K562 (cell line): ENCODE measurements around the gene ELP5. TPM values are rescaled to one million over a fixed set of nuclear protein-coding genes. Genes with fewer than 3 reads are reported as not detected.

Experiments used
- ATAC-seq: fragments of 200-7000 bp; cut with Tn5 transposase; 3 replicates; pipeline ENCODE4 v1.9.1; 2020; ENCODE audit warnings: moderate library complexity
- BruUV-seq: library from RNA; stranded (reverse); fragments of 400-500 nt; replicated peaks from 2 replicates; lab custom pipeline; 2021; lab: Mats Ljungman, UMichigan
- CTCF ChIA-PET: fragments of 300-600 bp; formaldehyde crosslinking; extraction: SDS; loops from one replicate; lab custom pipeline; 2021; ENCODE audit warnings: low intra/inter-chr PET ratio; lab: Yijun Ruan, JAX
- POLR2A ChIA-PET: fragments of 300-600, 350-650 bp; sonication (Branson Sonifier 250); formaldehyde crosslinking; extraction: SDS; loops from one replicate; lab custom pipeline; 2021; ENCODE audit warnings: antibody characterized with exemption, inconsistent platforms; lab: Yijun Ruan, JAX
- DNase-seq, 4 experiments: peaks; one replicate each; pipeline versions ENCODE4 v3.0.0 to v3.0.0-alpha.2; 2011 to 2018; ENCODE audit warnings: low spot score in 3 of 4, mixed read lengths in 3 of 4; ENCODE audit errors: extremely low read depth in 1 of 4
- FAIRE-seq: peaks from 2 replicates; lab custom pipeline; 2011; peaks lifted over from hg19 to GRCh38; lab: Jason Lieb, UNC
- H2AFZ ChIP-seq: 2 replicates; pipeline ENCODE4 v1.6.0; 2011; ENCODE audit warnings: low read depth, low read length, control low read depth, inconsistent platforms
- H3K27ac ChIP-seq: fragments of 200-600 bp; 3 replicates; pipeline ENCODE4 v1.8.0; 2011; ENCODE audit warnings: low read depth, mild to moderate bottlenecking, control low read depth, inconsistent platforms, low read length, moderate library complexity, mixed read lengths; ENCODE audit errors: extremely low read depth
- H3K27me3 ChIP-seq, 2 experiments: fragments of 300-600 bp in 1 of 2; 2 replicates in 1 of 2; 3 replicates in 1 of 2; pipeline versions ENCODE4 v1.6.0 to v1.8.0; 2011; ENCODE audit warnings: inconsistent platforms in 2 of 2, low read length in 2 of 2, mild to moderate bottlenecking in 1 of 2, mixed read lengths in 1 of 2, moderate library complexity in 1 of 2; ENCODE audit not compliant: control insufficient read depth in 2 of 2, insufficient read depth in 2 of 2
- H3K36me3 ChIP-seq: fragments of 300-600 bp; 3 replicates; pipeline ENCODE4 v1.8.0; 2011; ENCODE audit warnings: mild to moderate bottlenecking, low read length, inconsistent platforms; ENCODE audit not compliant: control insufficient read depth, insufficient read depth
- H3K4me1 ChIP-seq, 2 experiments: fragments of 200-600 bp in 1 of 2; replicated peaks in 1 of 2; 2 replicates in 1 of 2; 3 replicates in 1 of 2; pipeline versions ENCODE4 v1.5.1 to v1.8.0; 2011; ENCODE audit warnings: inconsistent platforms in 2 of 2, low read length in 2 of 2, mild to moderate bottlenecking in 1 of 2, mixed read lengths in 1 of 2, moderate library complexity in 1 of 2; ENCODE audit not compliant: control insufficient read depth in 2 of 2, insufficient read depth in 2 of 2
- H3K4me2 ChIP-seq: 2 replicates; pipeline ENCODE4 v1.6.1; 2011; ENCODE audit warnings: low read length, control low read depth, inconsistent platforms, mixed read lengths; ENCODE audit not compliant: insufficient read depth
- H3K4me3 ChIP-seq: fragments of 200-600 bp; sonication (generic), shearing (Covaris generic); 2 replicates; pipeline ENCODE4 v1.5.1; 2016; ENCODE audit warnings: control low read depth, inconsistent platforms
- H3K79me2 ChIP-seq: fragments of 200-600 bp; 3 replicates; pipeline ENCODE4 v1.8.0; 2011; ENCODE audit warnings: low read length, inconsistent platforms; ENCODE audit not compliant: control insufficient read depth, insufficient read depth
- H3K9ac ChIP-seq, 2 experiments: 2 replicates each; pipeline versions ENCODE4 v1.6.0 to v1.6.1; 2011; ENCODE audit warnings: low read depth in 2 of 2, low read length in 2 of 2, control low read depth in 1 of 2, inconsistent platforms in 1 of 2, mild to moderate bottlenecking in 1 of 2, mixed read lengths in 1 of 2; ENCODE audit not compliant: insufficient read depth in 1 of 2
- H3K9me1 ChIP-seq: one replicate; pipeline ENCODE4 v1.6.0; 2011; ENCODE audit warnings: inconsistent platforms, mild to moderate bottlenecking, low read length, moderate library complexity; ENCODE audit not compliant: control insufficient read depth, insufficient read depth
- H3K9me3 ChIP-seq: replicated peaks from 2 replicates; pipeline ENCODE4 v1.5.1; 2011; ENCODE audit warnings: low read depth, low read length, inconsistent platforms; ENCODE audit not compliant: control insufficient read depth, insufficient read depth
- H4K20me1 ChIP-seq: replicated peaks from 2 replicates; pipeline ENCODE4 v1.6.1; 2011; ENCODE audit warnings: low read length, inconsistent platforms, mixed read lengths; ENCODE audit not compliant: control insufficient read depth, insufficient read depth
- ESRRA ChIP-seq: fragments of 450-650 bp; IDR thresholded peaks from 2 replicates; pipeline ENCODE4 v1.6.1; 2014; ENCODE audit warnings: low read depth, mild to moderate bottlenecking, moderate library complexity, borderline replicate concordance
- HDAC2 ChIP-seq: fragments of 450-650 bp; IDR thresholded peaks from 2 replicates; pipeline ENCODE4 v1.6.1; 2016; ENCODE audit warnings: mild to moderate bottlenecking
- HDAC6 ChIP-seq: IDR thresholded peaks from 2 replicates; pipeline ENCODE4 v1.6.1; 2012; ENCODE audit warnings: low read depth, mild to moderate bottlenecking, control low read depth, inconsistent platforms, low read length, moderate library complexity
- IRF2 ChIP-seq: sonication (generic); formaldehyde crosslinking; IDR thresholded peaks from 2 replicates; pipeline ENCODE4 v1.8.1; 2022; ENCODE audit warnings: mild to moderate bottlenecking, missing genetic modification reagents
- JUN ChIP-seq, 2 experiments: sonication (generic) in 1 of 2; formaldehyde crosslinking in 1 of 2; IDR thresholded peaks; 2 replicates each; pipeline versions ENCODE4 v1.6.1 to v1.8.0; 2012 to 2022; ENCODE audit warnings: borderline replicate concordance in 2 of 2, mild to moderate bottlenecking in 2 of 2, improper control_type of control experiment in 1 of 2, low read depth in 1 of 2, low read length in 1 of 2, missing genetic modification reagents in 1 of 2
- NR2C1 ChIP-seq, 2 experiments: fragments of 450-650 bp; IDR thresholded peaks; 2 replicates each; pipeline ENCODE4 v1.6.1; 2017; ENCODE audit warnings: mild to moderate bottlenecking in 2 of 2, antibody characterized with exemption in 1 of 2, inconsistent platforms in 1 of 2, missing compliant biosample characterization in 1 of 2, missing genetic modification characterization in 1 of 2
- RBM14 ChIP-seq: fragments of 200-400 bp; formaldehyde crosslinking; IDR thresholded peaks from 2 replicates; pipeline ENCODE4 v1.6.1; 2018; ENCODE audit warnings: low read depth, mild to moderate bottlenecking, low read length, moderate library complexity, borderline replicate concordance; ENCODE audit not compliant: insufficient read depth
- XRCC5 ChIP-seq: fragments of 200-400 bp; formaldehyde crosslinking; IDR thresholded peaks from 2 replicates; pipeline ENCODE4 v1.6.1; 2017; ENCODE audit warnings: low read depth, mild to moderate bottlenecking, low read length
- ZC3H8 ChIP-seq: fragments of 450-650 bp; IDR thresholded peaks from 2 replicates; pipeline ENCODE4 v1.6.1; 2017
- ZNF224 ChIP-seq: sonication (generic); formaldehyde crosslinking; IDR thresholded peaks from 2 replicates; pipeline ENCODE4 v1.8.0; 2022; ENCODE audit warnings: mild to moderate bottlenecking, missing genetic modification reagents
- ZNF707 ChIP-seq: fragments of 250-450 bp; sonication (Bioruptor Pico); conservative IDR thresholded peaks from 2 replicates; pipeline ENCODE4 v1.8.0; 2022; ENCODE audit warnings: inconsistent platforms, mild to moderate bottlenecking, moderate library complexity
- WGBS: fragments of 100-300 bp; shearing (Covaris generic); methylation state at CpG from one replicate; pipeline ENCODE4 v1.1.6; 2016; ENCODE audit warnings: low coverage, mixed read lengths; ENCODE audit not compliant: insufficient coverage; ENCODE audit errors: missing lambda C conversion rate; 5-methylcytosine and 5-hydroxymethylcytosine counted together
- in situ Hi-C: fragments of 300-500 bp; cut with MboI; formaldehyde crosslinking; loops from 4 replicates; pipeline ENCODE4 v1.15.0; 2018; ENCODE audit warnings: inconsistent platforms, mixed read lengths
- intact Hi-C: fragments of 100-400 bp; cut with micrococcal nuclease; formaldehyde crosslinking; loops from 2 replicates; pipeline ENCODE4 v1.14.2; 2022
- polyA plus RNA-seq, 8 experiments: library from polyadenylated mRNA; depleted of rRNA in 4 of 8; stranded (reverse) in 5 of 8; unstranded in 3 of 8; fragments of >200 nt; fragmentation: Nextera tagmentation in 2 of 8; fragmentation: Illumina TruSeq in 1 of 8; extraction: Ambion mirVana in 2 of 8; extraction: Trizol in 1 of 8; gene quantifications; 2 replicates each; pipeline versions ENCODE4 v1.2.1 to v1.2.3, GENCODE V29; 2011 to 2014; ENCODE audit warnings: inconsistent platforms in 1 of 8, missing spikeins in 1 of 8
- total RNA-seq, 7 experiments: library from RNA; depleted of rRNA in 6 of 7; stranded (reverse); fragments of >200 nt in 6 of 7; fragmentation: Illumina TruSeq in 2 of 7; extraction: Trizol in 2 of 7; gene quantifications; 2 replicates each; pipeline versions ENCODE4 v1.2.1 to v1.2.3, GENCODE V29; 2011 to 2021; ENCODE audit warnings: low replicate concordance in 1 of 7
- TF ChIP-seq, protein P1 (sequence below): fragments of 450-650 bp; IDR thresholded peaks from 2 replicates; pipeline ENCODE4 v1.6.1; 2017; ENCODE audit warnings: antibody characterized with exemption
- TF ChIP-seq, protein P2 (sequence below): sonication (generic); formaldehyde crosslinking; IDR thresholded peaks from 2 replicates; pipeline ENCODE4 v1.9.0; 2022; ENCODE audit warnings: mild to moderate bottlenecking, missing genetic modification reagents

ELP5 gene
- total and polyA plus RNA-seq, 9 of the 15 experiments (the other 6 are each of a cell fraction or from before 2014, with no cell fraction given), result 25.7 to 77.9 (median 52.9) TPM

DNA sequence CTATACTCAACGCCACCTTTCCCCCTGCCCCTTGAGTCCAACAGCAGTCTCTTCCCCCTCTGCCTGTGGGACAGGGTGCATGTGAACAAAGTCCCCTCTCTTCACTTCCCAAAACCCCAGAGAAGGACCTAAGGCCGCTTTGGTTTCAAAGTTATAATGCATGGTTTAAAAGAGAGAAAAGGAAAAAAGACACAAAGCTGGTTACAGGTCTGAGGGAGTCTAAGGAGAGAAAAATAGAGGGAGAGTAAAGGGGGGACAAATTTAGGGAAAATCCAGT is 8.6 kb upstream of the ELP5 start:
- Histone ChIP-seq H3K27me3 (no peaks in the 10 kb centered on the region), H3K4me3 (peak overlapping the region; percentile 68), H3K4me1 (peaks cover 17 to 22% of the 10 kb centered on the region in 2 experiments; a peak in 4 of 5 replicates), H2AFZ (no peak overlapping the region), H3K9ac (peak overlapping the region; percentile 80 to 97; a peak in 2 of 4 replicates), H3K4me2 (peak overlapping the region; percentile 90), H4K20me1 (no peaks in the 10 kb centered on the region), H3K79me2 (peaks cover 49% of the 10 kb centered on the region), H3K9me1 (no peaks in the 10 kb centered on the region), H3K27ac (peak overlapping the region; percentile 98; the same call in 2 of the 3 replicates), H3K9me3 (no peaks in the 10 kb centered on the region), H3K36me3 (peaks cover 53% of the 10 kb centered on the region)
- in situ Hi-C loops, result no loop called here
- POLR2A ChIA-PET, result interaction anchor here (0.6 to 3.6 kb wide), 6 partner anchors 8 to 648 kb away, joined by 3 to 16 read pairs (median 6); partner anchors contain the start of genes ACADVL, CTDNEP1, DLG4 and DVL2
- peak; percentile 6 for FAIRE-seq
- no TSS peak for BruUV-seq
- 0% methylated on average over 1 of the region's 2 CpGs for WGBS
- intact Hi-C loops, result no loop called here
- CTCF ChIA-PET, result no interaction called here
- no peak for DNase-seq
- no peak for ATAC-seq
- TF ChIP-seq ZNF707 (CRISPR knock-in tag), result no peak
- no peak for TF ChIP-seq XRCC5
- no peak for TF ChIP-seq IRF2
- TF ChIP-seq ZNF224 (CRISPR knock-in tag), result no peak
- no peak for TF ChIP-seq JUN (IDR thresholded peaks at IDR 0.05; ENCODE audit: borderline replicate concordance, low read depth, low read length)
- no peak for TF ChIP-seq JUN (CRISPR knock-in tag; IDR thresholded peaks at IDR 0.05; ENCODE audit: borderline replicate concordance)
- TF ChIP-seq, protein P1, sequence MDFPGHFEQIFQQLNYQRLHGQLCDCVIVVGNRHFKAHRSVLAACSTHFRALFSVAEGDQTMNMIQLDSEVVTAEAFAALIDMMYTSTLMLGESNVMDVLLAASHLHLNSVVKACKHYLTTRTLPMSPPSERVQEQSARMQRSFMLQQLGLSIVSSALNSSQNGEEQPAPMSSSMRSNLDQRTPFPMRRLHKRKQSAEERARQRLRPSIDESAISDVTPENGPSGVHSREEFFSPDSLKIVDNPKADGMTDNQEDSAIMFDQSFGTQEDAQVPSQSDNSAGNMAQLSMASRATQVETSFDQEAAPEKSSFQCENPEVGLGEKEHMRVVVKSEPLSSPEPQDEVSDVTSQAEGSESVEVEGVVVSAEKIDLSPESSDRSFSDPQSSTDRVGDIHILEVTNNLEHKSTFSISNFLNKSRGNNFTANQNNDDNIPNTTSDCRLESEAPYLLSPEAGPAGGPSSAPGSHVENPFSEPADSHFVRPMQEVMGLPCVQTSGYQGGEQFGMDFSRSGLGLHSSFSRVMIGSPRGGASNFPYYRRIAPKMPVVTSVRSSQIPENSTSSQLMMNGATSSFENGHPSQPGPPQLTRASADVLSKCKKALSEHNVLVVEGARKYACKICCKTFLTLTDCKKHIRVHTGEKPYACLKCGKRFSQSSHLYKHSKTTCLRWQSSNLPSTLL, result no peak
- no peak for TF ChIP-seq HDAC2
- no peak for TF ChIP-seq ESRRA
- no peak for TF ChIP-seq NR2C1 (IDR thresholded peaks at IDR 0.05)
- no peak for TF ChIP-seq NR2C1 (tag; IDR thresholded peaks at IDR 0.05)
- no peak for TF ChIP-seq HDAC6
- TF ChIP-seq RBM14, result no peak
- TF ChIP-seq, protein P2, sequence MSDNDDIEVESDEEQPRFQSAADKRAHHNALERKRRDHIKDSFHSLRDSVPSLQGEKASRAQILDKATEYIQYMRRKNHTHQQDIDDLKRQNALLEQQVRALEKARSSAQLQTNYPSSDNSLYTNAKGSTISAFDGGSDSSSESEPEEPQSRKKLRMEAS (CRISPR knock-in tag), result no peak
- TF ChIP-seq ZC3H8, result no peak
